Bronchial epithelial cell (primary cell): ENCODE results near the gene DCP2. TPM values are rescaled to one million over a fixed set of nuclear protein-coding genes. Genes with fewer than 3 reads are reported as not detected.

Experiments used
- DNase-seq: peaks from one replicate; pipeline ENCODE4 v3.0.0-alpha.2; 2010; ENCODE audit warnings: low read depth
- FAIRE-seq: peaks from 2 replicates; lab custom pipeline; 2011; peaks lifted over from hg19 to GRCh38; lab: Jason Lieb, UNC
- H3K27me3 ChIP-seq: 2 replicates; pipeline ENCODE4 v1.5.1; 2011; ENCODE audit warnings: low read length; ENCODE audit not compliant: control insufficient read depth, insufficient read depth
- H3K36me3 ChIP-seq: 2 replicates; pipeline ENCODE4 v1.5.1; 2011; ENCODE audit warnings: low read length; ENCODE audit not compliant: control insufficient read depth, insufficient read depth
- H3K4me3 ChIP-seq: 2 replicates; pipeline ENCODE4 v1.5.1; 2011; ENCODE audit warnings: mild to moderate bottlenecking, low read depth, low read length, control low read depth
- total RNA-seq: library from RNA; depleted of rRNA; stranded (reverse); fragments of >200 nt; gene quantifications from 2 replicates; pipeline ENCODE4 v1.2.1, GENCODE V29; 2014
- TF ChIP-seq, protein P1 (sequence below): IDR thresholded peaks from 2 replicates; pipeline ENCODE4 v1.5.1; 2011; ENCODE audit warnings: mild to moderate bottlenecking, moderate library complexity, low read length, control low read depth, inconsistent platforms; ENCODE audit not compliant: insufficient read depth, severe bottlenecking

The DCP2 gene
- total RNA-seq, 1 donor from 2014 or later = 24.0 TPM

DNA sequence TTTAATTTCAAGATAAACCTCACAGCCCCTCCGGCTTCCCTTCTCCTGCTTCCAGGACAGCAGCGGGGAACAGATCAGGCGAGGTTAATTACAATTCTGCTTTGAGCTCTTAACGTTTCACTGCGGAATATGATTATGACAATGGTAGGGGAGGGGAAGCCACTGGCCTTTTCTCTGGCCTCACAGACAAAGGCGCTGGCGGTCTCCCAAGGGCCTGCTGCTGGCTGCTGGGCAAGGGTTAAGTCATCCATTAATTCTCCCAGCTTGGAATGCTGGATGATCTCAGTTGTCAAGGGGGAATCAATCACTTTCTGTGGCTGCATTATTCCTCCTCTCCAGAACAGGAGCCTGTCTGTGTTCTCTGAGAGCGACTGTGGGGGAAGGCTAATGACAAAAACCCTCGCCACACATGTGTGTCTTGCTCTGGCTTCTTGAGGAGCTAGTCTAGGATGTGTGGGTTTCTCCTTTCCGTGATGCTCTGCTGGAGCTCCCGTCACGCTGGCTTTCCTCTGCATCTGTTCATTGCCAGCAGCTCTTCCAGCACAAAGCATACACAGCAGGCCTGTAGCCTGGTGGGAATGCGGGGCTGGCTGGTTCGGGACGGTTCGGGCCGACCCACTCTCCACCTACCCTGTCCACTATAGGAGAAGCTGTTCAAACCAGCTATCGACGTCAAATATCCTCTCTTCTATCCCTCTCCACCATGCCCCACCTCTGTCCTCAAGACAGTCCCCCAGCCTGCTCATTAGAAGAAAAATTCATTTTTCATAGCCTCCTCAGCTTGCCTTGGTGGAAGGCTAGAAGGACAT lies 82.8 kb downstream of the DCP2 start:
- no peaks in the 10 kb centered on the region for H3K27me3 ChIP-seq
- no peak overlapping the region for H3K4me3 ChIP-seq
- H3K36me3 ChIP-seq = peaks cover 31% of the 10 kb centered on the region
- DNase-seq = no peak
- TF ChIP-seq, protein P1, sequence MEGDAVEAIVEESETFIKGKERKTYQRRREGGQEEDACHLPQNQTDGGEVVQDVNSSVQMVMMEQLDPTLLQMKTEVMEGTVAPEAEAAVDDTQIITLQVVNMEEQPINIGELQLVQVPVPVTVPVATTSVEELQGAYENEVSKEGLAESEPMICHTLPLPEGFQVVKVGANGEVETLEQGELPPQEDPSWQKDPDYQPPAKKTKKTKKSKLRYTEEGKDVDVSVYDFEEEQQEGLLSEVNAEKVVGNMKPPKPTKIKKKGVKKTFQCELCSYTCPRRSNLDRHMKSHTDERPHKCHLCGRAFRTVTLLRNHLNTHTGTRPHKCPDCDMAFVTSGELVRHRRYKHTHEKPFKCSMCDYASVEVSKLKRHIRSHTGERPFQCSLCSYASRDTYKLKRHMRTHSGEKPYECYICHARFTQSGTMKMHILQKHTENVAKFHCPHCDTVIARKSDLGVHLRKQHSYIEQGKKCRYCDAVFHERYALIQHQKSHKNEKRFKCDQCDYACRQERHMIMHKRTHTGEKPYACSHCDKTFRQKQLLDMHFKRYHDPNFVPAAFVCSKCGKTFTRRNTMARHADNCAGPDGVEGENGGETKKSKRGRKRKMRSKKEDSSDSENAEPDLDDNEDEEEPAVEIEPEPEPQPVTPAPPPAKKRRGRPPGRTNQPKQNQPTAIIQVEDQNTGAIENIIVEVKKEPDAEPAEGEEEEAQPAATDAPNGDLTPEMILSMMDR = no peak
- FAIRE-seq = no peak

DNA sequence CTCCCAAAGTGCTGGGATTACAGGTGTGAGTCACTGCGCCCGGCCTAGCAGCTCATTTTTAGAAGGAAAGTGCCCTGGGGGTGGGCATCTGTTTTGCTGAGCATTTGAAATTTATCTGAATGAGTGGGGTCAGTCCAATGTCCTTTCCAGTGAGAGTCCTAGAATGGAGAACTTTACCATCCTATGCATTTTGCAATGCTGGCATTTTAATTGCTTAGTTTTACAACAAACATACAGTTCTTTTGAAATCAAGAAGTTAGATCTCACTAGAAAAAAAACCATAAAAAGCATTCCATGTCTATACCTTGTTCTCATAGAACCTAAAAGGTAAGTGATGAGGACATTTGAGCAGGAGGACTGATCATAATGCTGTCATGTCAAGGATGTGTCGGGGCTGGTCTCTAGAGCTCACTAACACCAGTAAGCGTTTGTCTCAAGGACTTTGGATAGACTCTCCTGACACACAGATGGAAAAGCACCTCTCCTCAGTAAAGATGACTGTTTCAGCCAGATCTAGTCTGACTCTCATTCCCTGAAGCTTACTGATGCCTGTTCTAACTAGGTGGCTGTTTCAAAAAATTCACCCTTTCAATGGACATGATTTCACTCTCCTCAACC lies 83.9 kb downstream of the DCP2 start:
- TF ChIP-seq, protein P1 = no peak
- peak; percentile 26 for DNase-seq
- Histone ChIP-seq H3K27me3 (no peaks in the 10 kb centered on the region), H3K36me3 (peaks cover 27% of the 10 kb centered on the region), H3K4me3 (no peak overlapping the region)
- no peak for FAIRE-seq

DNA sequence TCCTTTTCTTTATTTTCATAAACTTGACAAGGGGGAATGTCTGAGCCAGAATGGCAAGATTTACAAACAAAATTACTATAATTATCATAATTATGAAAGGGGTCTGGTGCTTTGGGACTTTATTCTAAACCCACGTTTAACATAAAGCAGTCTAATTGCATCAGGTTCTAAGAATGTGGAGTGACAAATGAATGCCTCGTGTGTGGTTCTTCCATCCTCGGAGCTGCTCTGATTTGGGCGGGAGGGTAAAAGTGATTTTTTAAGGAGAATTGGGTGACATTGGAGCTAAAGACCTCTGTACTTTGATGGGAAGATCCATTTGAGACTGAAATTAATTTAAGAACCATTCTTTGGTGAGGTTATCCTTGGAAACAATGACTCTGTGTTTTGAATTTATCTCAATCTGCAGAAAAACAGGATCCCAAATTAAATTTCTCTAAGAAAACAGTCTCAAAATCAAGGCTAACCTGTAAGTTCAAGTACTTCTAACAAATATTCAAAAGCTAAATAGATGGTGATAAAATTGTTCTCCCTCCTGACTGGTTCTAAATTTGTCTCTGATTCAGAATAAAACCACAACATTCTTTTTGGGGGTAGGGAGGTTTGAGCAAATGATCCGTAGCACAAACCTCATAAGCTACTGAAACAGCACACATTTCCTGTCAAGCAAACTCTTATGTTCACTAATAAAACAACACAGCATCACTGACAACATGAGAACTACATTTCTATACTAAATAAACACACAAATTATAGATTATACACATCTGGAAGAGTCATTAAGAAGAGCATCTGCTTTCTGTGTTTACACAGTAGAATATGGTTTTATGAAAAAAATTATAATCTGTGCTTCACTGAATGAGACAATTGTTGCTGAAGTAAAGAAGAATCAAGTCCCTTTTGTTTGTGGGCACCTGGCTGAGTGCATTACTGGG lies 85.5 kb downstream of the DCP2 start:
- DNase-seq (peak; percentile 35), FAIRE-seq (no peak)
- Histone ChIP-seq H3K4me3 (no peak overlapping the region), H3K36me3 (peaks cover 32% of the 10 kb centered on the region), H3K27me3 (no peaks in the 10 kb centered on the region)
- TF ChIP-seq, protein P1 = no peak

DNA sequence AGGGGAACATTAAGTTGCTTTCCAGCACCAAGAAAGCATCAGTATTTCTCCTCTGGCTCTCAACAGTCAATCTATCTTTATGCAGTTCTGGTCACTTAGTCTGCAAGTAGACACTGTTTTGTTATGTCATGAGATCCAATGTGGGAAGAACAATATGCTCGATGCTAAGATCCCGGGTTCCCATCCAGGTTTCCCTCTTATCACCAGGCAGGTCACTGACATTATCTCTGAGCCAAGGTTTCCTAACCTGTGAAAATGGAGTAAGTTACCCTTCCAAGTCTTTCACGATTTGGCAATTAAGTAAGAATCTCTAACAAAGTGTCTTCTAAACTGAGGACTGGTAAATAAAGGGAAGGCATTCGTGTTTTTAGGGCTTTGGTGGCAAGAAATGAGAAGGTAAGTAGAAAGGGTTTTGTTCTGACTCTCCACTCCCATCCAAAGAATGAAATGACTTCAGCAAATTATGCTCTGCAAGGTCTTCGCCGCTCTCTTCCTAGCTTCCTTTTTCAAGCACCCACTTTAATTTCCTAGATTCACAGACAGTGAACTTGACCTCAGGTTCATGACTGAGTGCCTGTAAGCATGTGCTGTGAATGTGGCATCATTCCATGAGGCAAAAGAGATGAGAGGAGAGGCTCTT lies 86.4 kb downstream of the DCP2 start:
- TF ChIP-seq, protein P1 = no peak
- H3K36me3 ChIP-seq = peaks cover 34% of the 10 kb centered on the region
- DNase-seq (no peak), FAIRE-seq (no peak)
- H3K4me3 ChIP-seq = no peak overlapping the region
- H3K27me3 ChIP-seq = no peaks in the 10 kb centered on the region

DNA sequence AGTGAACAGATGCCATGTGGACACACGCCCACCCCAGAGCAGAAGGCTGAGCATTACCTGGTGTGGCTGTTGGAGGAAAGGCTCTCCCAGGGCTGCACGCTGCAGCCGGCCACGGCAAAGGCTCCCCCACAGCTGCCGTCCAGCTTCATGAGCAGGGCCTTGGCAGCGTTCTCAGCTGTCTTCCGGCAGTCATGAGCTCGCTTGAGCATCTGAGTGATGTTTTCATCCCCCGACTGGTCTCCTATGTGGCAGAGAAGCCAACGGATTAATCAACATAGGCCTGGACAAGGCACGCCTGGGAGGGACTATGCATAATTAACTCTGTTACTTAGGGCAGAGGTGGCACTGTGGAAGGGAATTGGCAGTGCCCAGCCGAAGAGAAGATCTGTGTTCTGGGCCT lies 87.3 kb downstream of the DCP2 start:
- no peaks in the 10 kb centered on the region for H3K27me3 ChIP-seq
- peaks cover 38% of the 10 kb centered on the region for H3K36me3 ChIP-seq
- FAIRE-seq (no peak), DNase-seq (no peak)
- TF ChIP-seq, protein P1 = no peak
- no peak overlapping the region for H3K4me3 ChIP-seq
